ENCODE measurements around the gene ZNF33B.
"Not testable (repeated sequence)": the region's sequence is repeated elsewhere in the genome, so short reads cannot be mapped to it uniquely, and the experiment has no call there.

The ZNF33B gene

DNA sequence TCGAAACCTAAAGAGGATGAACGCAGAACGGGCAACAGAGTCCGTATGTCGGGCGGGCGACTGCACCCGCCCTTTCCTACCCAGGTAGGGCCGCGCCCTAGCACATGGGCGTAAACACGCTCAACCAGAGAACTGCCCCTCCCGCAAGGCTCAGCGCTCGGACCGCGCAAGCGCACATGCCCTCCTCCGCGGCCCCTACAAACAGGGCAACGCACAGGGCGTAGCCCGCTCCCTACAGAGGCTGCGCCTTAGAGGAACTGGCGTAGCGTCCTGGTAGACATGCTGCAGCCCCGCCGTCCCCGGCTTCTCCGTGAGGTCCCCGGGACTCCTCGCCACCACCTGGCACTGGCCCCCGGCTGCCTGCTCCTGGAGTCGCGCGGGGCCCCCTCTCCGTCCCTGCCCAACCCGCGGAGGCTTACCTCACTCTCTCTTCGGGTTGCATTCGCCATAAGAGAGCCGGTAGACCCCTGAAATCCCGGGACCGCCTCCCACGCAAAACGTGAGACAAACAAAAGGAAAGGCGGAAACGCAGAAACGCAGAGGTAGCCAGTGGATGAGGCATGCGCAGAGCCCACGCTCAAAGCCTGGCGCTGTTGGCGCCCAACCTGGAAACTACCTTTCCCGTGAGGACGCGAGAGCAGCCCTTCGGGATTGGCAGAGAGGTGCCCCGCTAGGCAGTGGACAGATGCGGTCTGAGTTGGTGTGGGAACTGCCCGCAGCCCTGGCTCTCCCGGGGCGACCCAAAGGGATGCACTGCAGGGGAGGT is at the start of gene ZNF33B:
ZNF33B (minus strand) TSS at position 516 of the 766 bp plus-strand sequence. CDS start 1,642 bp downstream, outside the sequence.
- peak; percentile 93 for DNase-seq

DNA sequence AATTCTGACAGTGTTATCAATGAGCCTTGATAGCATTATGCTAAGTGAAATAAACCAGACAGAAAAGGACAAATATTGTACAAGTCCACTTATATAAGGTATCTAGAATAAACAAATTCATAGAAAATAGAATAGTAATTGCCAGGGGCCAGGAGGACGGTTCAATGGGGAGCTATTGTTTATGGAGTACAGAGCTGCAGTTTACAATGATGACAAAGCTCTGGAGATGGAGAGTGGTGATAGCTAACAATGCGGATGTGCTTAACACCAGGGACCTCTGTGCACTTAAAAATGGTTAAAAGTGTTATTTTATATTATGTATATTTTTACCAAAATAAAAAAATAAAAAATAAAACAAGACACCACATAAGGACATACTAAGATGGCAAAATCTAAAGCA is 46.1 kb upstream of the ZNF33B start:
- no peak for DNase-seq

DNA sequence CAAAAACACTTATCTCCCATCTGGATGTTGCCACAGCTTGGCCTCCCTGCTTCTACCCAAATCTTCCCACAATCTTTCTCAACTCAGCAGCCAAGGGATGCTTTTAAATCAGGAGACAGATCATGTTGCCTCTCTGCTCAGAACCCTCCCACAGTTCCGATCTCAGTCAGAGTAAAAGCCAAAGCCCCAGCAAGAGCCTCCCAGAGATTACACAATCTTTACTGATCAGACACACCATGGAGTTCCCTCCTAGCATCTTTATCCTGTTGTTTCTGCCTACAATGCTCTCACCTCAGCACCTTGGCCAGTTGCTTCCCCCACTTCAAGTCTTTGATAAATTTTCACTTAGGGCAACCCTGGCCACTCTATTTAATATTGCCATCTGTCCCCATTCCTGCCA is 41.9 kb upstream of the ZNF33B start:
- DNase-seq = no peak

DNA sequence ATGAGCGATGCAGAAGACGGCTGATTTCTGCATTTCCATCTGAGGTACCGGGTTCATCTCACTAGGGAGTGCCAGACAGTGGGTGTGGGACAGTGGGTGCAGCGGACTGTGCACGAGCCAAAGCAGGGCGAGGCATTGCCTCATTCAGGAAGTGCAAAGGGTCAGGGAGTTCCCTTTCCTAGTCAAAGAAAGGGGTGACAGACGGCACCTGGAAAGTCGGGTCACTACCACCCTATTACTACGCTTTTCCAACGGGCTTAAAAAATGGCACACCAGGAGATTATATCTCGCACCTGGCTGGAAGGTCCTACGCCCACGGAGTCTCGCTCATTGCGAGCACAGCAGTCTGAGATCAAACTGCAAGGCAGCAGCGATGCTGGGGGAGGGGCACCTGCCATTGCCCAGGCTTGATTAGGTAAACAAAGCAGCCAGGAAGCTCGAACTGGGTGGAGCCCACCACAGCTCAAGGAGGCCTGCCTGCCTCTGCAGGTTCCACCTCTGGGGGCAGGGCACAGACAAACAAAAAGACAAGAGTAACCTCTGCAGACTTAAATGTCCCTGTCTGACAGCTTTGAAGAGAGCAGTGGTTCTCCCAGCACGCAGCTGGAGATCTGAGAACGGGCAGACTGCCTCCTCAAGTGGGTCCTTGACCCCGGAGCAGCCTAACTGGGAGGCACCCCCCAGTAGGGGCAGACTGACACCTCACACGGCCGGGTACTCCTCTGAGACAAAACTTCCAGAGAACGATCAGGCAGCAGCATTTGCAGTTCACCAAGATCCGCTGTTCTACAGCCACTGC is 27.0 kb upstream of the ZNF33B start:
- DNase-seq = not testable (repeated sequence)

DNA sequence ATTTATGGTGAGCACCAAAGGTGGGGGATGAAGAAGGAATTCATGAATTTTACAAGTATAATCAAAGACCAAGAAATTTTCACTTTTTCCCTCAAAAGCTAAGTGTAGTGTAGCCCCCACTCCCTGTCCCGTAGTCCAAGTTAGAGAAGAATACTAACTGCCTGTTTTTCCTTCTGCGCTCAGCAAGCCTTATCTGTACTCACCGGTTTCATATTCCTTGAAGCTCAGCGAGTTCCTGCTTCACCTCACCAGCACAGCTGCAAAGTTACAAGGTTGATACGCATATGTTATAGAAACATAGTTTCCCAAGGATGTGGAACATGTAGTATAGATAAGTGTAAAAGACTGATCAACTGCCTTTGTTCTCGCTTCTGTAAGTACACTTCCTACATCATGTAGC is 16.0 kb upstream of the ZNF33B start:
- DNase-seq = no peak

DNA sequence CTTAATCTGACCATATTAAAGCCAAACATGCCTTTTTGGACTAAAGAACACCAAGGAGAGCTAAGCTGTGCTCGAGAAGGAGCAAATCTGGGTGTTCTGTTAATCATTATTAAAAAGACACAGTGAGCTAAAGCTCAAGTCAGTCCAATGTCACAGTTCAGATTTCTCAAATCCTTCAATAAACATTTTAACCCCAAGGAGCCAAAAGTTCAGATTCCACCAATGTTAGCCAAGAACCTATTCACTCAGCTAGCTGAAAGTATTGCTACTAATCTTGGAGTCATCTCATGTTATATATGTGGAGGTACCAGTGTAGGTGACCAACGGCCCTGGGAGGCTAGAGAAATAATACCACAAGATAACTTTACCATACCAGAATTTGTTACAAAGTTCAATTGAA is 14.5 kb upstream of the ZNF33B start:
- DNase-seq = no peak

DNA sequence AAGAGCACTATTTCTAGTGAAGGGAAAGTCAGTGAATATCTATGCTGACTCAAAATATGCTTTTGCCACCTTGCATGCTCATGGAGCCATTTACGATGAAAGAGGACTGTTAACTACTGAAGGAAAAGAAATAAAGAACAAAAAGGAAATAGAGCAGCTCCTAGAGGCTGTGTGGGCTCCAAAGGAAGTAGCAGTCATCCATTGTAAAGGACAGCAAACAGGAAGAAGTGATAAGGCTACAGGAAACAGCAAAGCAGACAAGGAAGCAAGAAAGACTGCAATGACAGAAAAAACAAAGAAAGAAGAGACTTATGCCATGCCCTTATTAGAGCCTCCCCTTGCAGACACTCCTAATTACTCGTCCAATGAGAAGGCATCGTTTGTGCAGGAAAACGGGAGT is 12.0 kb upstream of the ZNF33B start:
- no peak for DNase-seq

DNA sequence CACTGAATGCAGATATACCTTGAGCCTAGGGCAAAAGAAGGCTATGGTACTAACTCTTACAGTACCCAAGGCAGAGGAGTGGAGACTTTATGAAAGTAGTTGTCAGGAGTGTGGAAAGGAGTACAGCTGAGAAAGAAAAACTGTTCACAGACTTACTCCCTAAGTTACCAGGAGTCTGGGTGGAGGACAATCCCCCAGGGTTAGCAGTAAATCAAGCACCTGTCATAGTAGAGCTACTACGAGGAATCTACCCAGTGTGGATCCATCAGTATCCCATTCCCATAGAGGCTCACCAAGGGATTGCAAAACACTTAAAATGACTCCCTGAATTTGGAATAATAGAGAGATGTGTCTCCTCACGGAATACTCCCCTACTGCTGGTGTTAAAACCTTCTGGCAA is 10.1 kb upstream of the ZNF33B start:
- no peak for DNase-seq

DNA sequence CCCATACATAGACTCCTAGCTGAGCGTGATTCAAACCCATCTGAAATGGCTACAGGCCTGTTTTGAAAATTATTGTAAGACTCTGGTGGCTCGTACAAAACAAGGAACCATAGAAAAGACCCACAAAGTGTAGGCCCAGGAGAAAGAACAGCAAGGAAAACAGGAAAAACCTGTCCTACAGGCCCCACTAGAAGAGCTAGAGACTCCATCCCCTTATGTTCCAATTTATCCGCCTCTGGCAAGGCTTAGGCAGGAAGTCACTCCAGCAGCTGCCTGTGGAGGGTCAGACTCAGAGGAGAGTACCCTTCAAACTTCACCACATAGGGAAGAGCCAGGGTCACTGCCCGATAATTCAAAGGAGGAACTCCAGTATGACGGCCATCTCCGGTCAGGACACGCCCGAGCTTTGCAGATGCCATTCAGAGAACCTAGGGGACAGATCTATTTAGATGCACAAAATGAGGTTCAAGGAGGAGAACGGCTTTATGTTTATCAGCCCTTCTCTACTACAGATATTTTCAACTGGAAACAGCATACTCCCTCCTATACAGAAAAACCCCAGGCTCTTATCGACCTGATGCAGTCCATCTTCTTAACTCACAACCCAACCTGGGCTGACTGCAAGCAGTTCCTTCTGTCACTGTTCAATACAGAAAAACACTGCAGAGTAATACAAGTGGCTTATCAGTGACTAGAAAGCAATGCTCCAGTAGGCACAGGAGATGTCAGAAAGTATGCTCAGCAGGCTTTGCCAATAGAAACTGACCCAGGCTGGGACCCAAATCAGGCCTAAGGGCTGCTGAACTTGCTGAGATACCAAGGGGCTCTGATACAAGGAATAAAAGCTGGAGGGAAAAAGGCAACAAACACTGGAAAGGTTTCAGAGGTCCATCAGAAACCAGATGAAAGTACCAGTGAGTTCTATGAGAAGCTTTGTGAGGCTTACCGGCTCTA is 8.6 kb upstream of the ZNF33B start:
- DNase-seq = no peak

DNA sequence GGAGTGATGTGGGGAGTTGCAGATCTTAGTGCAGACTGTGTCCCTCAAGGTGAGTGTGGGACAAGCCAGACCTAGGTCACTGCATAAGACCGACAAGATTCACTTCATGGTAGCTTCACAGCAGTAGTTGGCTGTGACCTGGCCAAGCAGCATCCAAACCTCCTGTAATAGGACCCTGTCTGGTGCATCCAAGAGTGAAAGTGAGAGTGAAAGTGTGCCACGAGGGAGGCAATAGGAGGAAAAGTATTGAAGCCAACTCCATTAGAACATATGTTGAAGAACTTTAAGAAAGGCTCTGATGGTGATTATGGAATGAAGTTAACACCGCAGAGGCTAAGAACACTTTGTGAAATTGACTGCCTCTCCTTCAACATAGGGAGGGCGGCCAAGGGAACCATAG is 7.8 kb upstream of the ZNF33B start:
- DNase-seq = no peak

DNA sequence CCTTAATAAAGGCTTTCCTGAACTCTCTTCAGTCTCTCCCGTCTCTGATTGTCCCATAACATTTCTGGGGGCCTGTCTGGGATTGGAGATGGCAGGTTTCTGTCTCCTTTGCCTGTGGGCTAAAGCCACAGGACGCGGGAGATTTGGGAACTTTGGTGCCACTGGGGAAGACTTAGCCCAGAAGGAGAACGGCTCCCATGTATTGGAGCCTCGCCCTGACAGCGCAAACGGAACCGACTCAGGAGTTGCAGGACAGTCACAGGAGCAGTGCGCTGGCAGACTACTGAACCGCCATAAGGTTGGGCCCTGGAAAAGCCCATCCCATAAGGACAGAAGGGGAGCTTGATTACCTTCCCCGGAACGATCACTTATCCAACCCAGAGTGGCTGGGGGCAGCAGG is 7.1 kb upstream of the ZNF33B start:
- no peak for DNase-seq

DNA sequence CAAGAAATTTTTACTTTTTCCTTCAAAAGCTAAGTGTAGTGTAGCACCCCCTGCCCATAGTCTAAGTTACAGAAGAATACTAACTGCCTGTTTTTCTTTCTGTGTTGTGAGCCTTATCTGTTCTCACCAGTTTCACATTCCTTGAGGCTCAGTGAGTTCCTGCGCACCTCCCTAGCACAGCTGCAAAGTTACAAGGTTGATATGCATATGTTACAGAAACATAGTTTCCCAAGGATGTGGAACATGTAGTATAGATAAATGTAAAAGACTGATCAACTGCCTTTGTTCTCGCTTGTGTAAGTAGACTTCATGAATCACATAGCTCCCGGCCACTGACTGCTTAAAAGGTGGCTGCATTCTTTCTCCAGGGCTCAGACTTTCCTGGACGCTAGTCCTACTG is 6.7 kb upstream of the ZNF33B start:
- no peak for DNase-seq

DNA sequence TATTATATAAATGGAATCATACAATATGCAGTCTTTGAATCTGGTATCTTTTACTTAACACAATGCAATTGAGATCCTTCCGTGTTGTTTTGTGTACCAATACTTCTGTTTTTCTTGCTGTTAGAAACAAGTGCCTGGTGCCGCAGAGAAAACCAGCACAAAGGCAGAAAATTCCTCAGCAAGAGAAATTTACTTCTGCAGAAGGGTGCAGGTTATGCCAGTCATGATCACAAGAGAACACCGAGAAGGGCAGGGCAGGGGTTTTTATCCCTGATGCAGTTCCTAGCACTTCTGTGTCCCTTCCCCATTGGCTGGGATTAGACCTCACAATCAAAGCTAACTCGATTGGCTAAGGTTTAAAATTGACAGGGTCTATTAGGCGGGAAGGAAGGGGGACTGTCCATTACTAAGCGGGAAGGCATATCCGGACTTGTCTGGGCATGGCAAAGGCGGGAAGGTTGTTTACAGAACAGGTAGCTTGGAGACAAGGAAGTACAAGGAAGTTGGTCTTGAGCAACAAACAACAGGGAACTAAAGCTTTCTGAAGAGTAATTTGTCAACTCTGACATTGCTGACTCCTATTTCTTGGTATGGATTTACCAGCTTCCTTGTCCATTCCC is 2.4 kb upstream of the ZNF33B start:
- DNase-seq = no peak

DNA sequence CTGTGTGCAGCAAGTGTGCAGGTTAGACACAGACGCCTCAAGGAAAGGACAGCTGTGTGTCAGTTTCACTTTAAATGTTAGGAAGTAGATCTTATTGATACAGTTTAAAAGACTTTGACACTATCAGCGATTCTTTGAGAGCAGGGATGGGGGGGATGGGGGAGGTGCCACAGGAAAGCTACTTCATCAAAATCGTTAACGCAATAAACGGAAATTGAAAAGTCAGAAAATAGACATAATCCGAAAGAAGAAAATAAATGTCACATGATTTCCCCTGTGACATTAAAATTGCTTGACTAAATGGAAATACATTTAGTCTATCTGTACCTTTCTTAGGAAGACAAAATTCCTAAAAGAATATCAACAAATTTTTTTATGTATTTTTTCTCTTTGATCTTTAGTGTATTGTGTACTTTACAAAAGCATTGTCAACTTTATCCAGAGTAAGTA is 476 bp upstream of the ZNF33B start:
- no peak for DNase-seq

DNA sequence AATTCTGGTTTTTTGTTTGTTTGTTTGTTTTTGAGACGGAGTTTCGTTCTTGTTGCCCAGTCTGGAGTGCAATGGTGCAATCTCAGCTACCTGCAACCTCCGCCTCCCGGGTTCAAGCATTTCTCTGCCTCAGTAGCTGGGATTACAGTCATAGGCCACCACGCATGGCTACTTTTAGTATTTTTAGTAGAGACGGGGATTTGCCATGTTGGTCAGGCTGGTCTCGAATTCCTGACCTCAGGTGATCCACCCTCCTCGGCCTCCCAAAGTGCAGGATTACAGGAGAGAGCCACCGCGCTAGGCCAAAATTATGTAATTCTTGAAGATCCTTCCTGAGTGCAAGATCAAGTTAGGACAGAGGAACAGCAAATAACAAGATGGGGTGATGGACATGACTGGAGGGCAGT is 719 bp downstream of the ZNF33B start:
- DNase-seq = no peak

DNA sequence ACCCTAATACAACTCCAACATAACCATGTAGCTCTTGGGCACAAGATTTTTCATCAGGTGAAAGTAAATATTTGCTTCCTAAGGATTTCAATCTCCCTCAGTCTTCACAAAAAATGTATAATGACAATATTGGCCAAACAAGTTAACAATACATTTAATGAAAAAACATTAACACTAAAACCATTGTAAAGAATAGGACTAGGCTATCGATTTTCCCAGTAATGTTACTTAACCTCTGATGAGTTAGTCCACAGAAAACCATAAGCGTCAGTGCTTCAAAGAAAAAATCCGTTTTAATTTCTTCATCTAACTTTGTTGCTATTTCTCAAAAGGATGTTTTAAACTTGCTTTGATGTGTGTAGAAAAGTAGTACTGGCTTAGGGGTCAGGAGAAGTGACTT is 1.2 kb downstream of the ZNF33B start:
- no peak for DNase-seq

DNA sequence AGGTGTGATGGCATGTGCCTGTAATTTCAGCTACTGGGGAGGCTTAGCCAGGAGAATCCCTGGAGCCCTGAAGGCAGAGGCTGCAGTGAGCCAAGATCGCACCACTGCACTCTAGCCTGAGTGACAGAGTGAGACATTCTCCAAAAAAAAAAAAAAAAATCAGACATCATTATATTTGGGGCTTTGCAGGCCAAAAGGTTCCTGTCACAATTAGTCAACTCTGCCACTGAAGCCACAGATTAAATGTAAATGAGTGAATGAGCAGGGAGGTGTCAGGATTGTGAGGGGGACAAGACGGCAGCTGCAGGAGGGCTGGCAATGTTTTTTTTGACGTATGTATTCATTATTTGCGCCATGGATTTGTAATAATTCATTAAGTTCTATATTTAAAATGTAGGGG is 3.3 kb downstream of the ZNF33B start:
- no peak for DNase-seq

DNA sequence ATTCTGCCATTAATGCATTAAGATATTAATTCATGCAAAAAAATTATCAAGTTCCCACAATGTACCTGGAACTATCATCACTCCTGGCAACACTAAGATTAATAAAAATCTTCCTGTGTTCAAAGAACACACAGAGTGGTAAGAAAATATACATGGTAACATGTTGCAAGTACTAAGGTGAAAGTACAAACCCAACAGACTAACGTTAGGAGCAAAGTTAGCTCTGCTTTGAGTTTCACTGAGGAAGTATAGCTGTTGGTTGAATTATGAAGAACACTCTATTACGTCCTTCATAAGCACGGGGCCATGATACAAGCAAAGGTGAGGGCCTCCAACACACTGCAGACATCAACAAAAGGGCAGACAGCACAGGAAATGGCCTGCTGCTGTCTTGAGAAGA is 5.8 kb downstream of the ZNF33B start:
- no peak for DNase-seq

DNA sequence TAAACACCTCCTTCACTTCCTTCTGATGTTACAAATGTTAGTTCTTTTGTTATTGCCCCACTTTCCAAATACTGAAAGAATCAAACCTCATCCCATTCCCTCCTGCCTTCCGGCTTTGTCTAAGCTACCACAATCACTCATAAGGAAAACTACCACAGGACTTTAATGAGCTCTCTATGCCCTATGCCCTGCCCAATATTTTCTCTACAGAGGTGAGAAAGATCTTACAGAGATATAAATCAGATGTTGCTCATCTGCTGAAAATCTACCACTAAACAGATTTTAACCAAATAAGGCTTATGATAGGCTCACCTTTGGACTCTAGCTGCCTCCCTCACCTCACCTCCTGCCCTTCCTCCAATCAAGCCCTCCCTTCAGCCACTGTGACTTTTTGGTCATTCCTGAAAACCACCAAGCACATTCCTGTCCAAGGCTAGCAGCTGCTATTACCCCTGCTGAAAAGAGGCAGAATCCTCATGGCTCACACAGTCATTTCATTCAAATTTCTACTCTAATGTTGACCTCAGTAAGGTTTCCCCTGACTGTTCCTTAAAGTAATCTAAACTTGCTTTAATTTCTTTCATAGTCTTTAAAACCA is 7.7 kb downstream of the ZNF33B start:
- DNase-seq = no peak

DNA sequence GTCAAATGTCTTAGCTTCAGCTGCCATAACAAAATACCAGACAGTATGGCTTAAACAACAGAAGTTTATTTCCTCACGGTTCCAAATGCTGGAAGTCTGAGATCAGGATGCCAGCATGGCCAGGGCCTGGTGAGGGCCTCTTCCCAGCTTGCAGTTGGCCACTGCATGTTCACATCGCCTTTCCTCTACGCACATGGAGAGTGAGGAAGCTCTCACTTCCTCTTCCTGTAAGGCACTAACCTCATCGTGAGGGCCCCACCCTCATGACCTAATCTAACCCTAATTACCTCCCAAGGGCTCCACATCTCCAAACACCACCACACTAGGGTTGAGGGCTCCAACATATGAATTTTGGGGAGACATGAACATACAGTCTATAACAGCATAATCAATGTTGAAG is 14.4 kb downstream of the ZNF33B start:
- DNase-seq = no peak

DNA sequence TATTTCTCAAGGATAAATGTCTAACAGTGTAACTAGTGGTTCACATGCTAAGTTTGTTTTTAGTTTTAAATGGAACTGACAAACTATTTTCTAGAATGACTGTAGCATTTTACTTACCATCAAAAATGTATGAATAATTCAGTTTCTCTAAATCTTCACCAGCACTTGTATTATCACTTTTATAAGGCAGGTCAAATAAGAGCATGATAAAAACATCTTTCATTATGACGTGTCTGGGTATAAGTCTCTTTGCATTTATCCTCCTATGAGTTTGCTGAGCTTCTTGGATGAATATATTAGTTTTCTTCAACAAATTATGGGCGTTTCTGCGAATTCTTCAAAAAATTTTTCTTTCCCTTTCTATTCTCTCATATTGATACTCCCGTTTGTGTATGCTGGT is 19.9 kb downstream of the ZNF33B start:
- DNase-seq = no peak

DNA sequence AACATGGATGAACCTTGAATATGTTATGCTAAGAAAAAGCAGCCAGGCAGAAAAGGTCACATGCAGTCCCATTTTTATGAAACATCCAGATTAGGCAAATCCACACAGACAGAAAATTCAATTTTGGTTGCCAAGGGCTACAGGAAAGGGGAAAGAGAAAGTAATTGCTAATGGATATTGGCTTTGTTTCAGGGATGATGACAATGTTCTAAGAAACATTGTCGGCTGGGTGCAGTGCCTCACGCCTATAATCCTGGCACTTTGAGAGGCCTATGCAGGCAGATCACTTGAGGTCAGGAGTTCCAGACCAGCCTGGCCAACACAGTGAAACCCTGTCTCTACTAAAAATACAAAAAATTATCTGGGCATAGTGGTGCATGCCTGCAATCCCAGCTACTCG is 23.0 kb downstream of the ZNF33B start:
- no peak for DNase-seq

Measured in left hindlimb (tissue), 1 donor.